Hepatocyte (in vitro differentiated cells): Measurements from ENCODE around the gene GUCY1A2. TPM values are rescaled to one million over a fixed set of nuclear protein-coding genes. Genes with fewer than 3 reads are reported as not detected.

Experiments
- DNase-seq: peaks from one replicate; pipeline ENCODE4 v3.0.0-alpha.2; 2016; ENCODE audit warnings: low spot score
- H2AFZ ChIP-seq: fragments of 200-600 bp; sonication (generic); 2 replicates; pipeline ENCODE4 v1.6.0; 2016; ENCODE audit warnings: antibody characterized with exemption, mild to moderate bottlenecking
- H3K27ac ChIP-seq: fragments of 200-600 bp; sonication (generic); 2 replicates; pipeline ENCODE4 v1.5.1; 2016; ENCODE audit warnings: mild to moderate bottlenecking
- H3K27me3 ChIP-seq: fragments of 200-600 bp; sonication (generic); 2 replicates; pipeline ENCODE4 v1.6.1; 2016
- H3K36me3 ChIP-seq: fragments of 200-600 bp; sonication (generic); replicated peaks from 2 replicates; pipeline ENCODE4 v1.5.1; 2016; ENCODE audit warnings: low read depth; ENCODE audit not compliant: insufficient read depth
- H3K4me1 ChIP-seq: fragments of 200-600 bp; sonication (generic); 2 replicates; pipeline ENCODE4 v1.5.1; 2016; ENCODE audit warnings: mild to moderate bottlenecking, moderate library complexity; ENCODE audit not compliant: insufficient read depth
- H3K4me2 ChIP-seq: fragments of 200-600 bp; sonication (generic); 2 replicates; pipeline ENCODE4 v1.6.0; 2016
- H3K4me3 ChIP-seq: fragments of 200-600 bp; sonication (generic); 2 replicates; pipeline ENCODE4 v1.5.1; 2016; ENCODE audit warnings: mild to moderate bottlenecking
- H3K79me2 ChIP-seq: fragments of 200-600 bp; sonication (generic); 2 replicates; pipeline ENCODE4 v1.6.0; 2017; ENCODE audit warnings: mild to moderate bottlenecking
- H3K9me2 ChIP-seq: fragments of 200-600 bp; sonication (generic); replicated peaks from 2 replicates; pipeline ENCODE4 v1.6.0; 2017; ENCODE audit warnings: mild to moderate bottlenecking; ENCODE audit not compliant: insufficient read depth
- H3K9me3 ChIP-seq: fragments of 200-600 bp; sonication (generic); 2 replicates; pipeline ENCODE4 v1.5.1; 2016; ENCODE audit warnings: low read depth, mild to moderate bottlenecking
- H4K20me1 ChIP-seq: fragments of 200-600 bp; sonication (generic); 2 replicates; pipeline ENCODE4 v1.6.0; 2016; ENCODE audit warnings: mild to moderate bottlenecking; ENCODE audit not compliant: insufficient read depth, poor library complexity, severe bottlenecking
- EZH2 ChIP-seq: fragments of 200-600 bp; sonication (generic); IDR thresholded peaks from 2 replicates; pipeline ENCODE4 v1.6.1; 2016; ENCODE audit warnings: antibody characterized with exemption, mild to moderate bottlenecking, borderline replicate concordance
- EZH2phosphoT487 ChIP-seq: fragments of 200-600 bp; sonication (generic); IDR thresholded peaks from one replicate; pipeline ENCODE4 v1.6.1; 2018; ENCODE audit warnings: antibody characterized with exemption, mild to moderate bottlenecking, low read depth, moderate library complexity; ENCODE audit not compliant: unreplicated experiment, severe bottlenecking
- WGBS: methylation state at CpG from one replicate; pipeline ENCODE4 v1.1.6; 2016; ENCODE audit warnings: low lambda C conversion rate; ENCODE audit errors: missing lambda C conversion rate; 5-methylcytosine and 5-hydroxymethylcytosine counted together
- polyA plus RNA-seq: library from polyadenylated mRNA; unstranded; fragments of >200 nt; fragmentation: Nextera tagmentation; extraction: Ambion mirVana; gene quantifications from 2 replicates; pipeline ENCODE4 v1.2.1, GENCODE V29; 2016
- total RNA-seq: library from RNA; depleted of rRNA; stranded (reverse); fragments of >200 nt; gene quantifications from 2 replicates; pipeline ENCODE4 v1.2.3, GENCODE V29; 2014
- TF ChIP-seq, protein P1 (sequence below): fragments of 200-600 bp; sonication (generic); IDR thresholded peaks from 2 replicates; pipeline ENCODE4 v1.5.1; 2016; ENCODE audit warnings: antibody characterized with exemption, mild to moderate bottlenecking; ENCODE audit not compliant: poor library complexity

GUCY1A2 gene
- total and polyA plus RNA-seq, 2 experiments from 2014 or later = 3.3 to 9.1 TPM

- Histone ChIP-seq H3K4me3 (no peak overlapping the region), H3K79me2 (no peaks in the 10 kb centered on the region), H4K20me1 (no peaks in the 10 kb centered on the region), H3K9me3 (no peaks in the 10 kb centered on the region), H3K27me3 (no peaks in the 10 kb centered on the region), H3K36me3 (no peaks in the 10 kb centered on the region), H3K9me2 (no peaks in the 10 kb centered on the region), H3K27ac (no peak overlapping the region), H2AFZ (no peak overlapping the region), H3K4me2 (no peak overlapping the region), H3K4me1 (no peaks in the 10 kb centered on the region)
- no peak for DNase-seq
- TF ChIP-seq, protein P1, sequence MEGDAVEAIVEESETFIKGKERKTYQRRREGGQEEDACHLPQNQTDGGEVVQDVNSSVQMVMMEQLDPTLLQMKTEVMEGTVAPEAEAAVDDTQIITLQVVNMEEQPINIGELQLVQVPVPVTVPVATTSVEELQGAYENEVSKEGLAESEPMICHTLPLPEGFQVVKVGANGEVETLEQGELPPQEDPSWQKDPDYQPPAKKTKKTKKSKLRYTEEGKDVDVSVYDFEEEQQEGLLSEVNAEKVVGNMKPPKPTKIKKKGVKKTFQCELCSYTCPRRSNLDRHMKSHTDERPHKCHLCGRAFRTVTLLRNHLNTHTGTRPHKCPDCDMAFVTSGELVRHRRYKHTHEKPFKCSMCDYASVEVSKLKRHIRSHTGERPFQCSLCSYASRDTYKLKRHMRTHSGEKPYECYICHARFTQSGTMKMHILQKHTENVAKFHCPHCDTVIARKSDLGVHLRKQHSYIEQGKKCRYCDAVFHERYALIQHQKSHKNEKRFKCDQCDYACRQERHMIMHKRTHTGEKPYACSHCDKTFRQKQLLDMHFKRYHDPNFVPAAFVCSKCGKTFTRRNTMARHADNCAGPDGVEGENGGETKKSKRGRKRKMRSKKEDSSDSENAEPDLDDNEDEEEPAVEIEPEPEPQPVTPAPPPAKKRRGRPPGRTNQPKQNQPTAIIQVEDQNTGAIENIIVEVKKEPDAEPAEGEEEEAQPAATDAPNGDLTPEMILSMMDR = no peak
- TF ChIP-seq EZH2phosphoT487 = no peak
- no peak for TF ChIP-seq EZH2
These were observed 289.4 kb downstream of the GUCY1A2 start for GRCh38 chr11:106728859-106729258.

GRCh38 chr11:106728379-106728778 is 289.9 kb downstream of the GUCY1A2 start:
- H3K4me2 ChIP-seq = no peak overlapping the region
- H3K4me3 ChIP-seq = no peak overlapping the region

DNA sequence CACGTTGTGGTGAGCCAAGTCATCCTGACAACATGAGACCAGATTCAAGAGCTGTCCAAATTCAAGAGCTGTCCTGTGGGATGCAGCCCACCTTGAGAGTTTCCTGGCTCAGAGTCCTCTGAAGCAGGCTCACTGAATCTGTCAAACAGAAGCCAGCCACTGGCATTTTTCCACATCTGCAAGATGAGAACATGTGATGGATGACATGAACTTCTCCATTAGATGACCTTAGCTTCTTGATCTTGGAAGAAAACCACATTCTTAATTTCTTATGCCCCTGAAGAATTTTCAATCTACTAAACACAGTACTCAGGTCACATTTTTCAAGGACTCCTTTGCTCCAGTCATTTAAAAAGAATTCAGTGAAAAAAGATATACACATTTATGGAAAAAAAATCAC is 291.0 kb downstream of the GUCY1A2 start:
- Histone ChIP-seq H4K20me1 (no peaks in the 10 kb centered on the region), H3K27me3 (no peaks in the 10 kb centered on the region), H3K36me3 (no peaks in the 10 kb centered on the region), H3K9me3 (no peaks in the 10 kb centered on the region), H3K27ac (no peak overlapping the region), H3K4me3 (no peak overlapping the region), H3K9me2 (no peaks in the 10 kb centered on the region), H3K79me2 (no peaks in the 10 kb centered on the region), H3K4me2 (no peak overlapping the region), H2AFZ (no peak overlapping the region), H3K4me1 (no peaks in the 10 kb centered on the region)
- DNase-seq = no peak
- TF ChIP-seq EZH2 (no peak), EZH2phosphoT487 (no peak)
- TF ChIP-seq, protein P1 = no peak
- WGBS = 74% methylated on average over 1 of the region's 1 CpG

More at GRCh38 chr11:106728379-106728778, 289.9 kb downstream of the GUCY1A2 start:
- H3K27me3 ChIP-seq = no peaks in the 10 kb centered on the region
- no peaks in the 10 kb centered on the region for H3K36me3 ChIP-seq
- no peak overlapping the region for H2AFZ ChIP-seq
- H3K9me2 ChIP-seq = no peaks in the 10 kb centered on the region
- H3K27ac ChIP-seq = no peak overlapping the region
- H4K20me1 ChIP-seq = no peaks in the 10 kb centered on the region
- WGBS = 89% methylated on average over 1 of the region's 1 CpG
- H3K79me2 ChIP-seq = no peaks in the 10 kb centered on the region
- DNase-seq = no peak
- TF ChIP-seq, protein P1 = no peak
- TF ChIP-seq EZH2phosphoT487 = no peak
- no peak for TF ChIP-seq EZH2
- H3K9me3 ChIP-seq = no peaks in the 10 kb centered on the region
- H3K4me1 ChIP-seq = no peaks in the 10 kb centered on the region
